ENCODE measurements around the gene LAMTOR3.
"Not testable (repeated sequence)": the region's sequence is repeated elsewhere in the genome, so short reads cannot be mapped to it uniquely, and the experiment has no call there.

The LAMTOR3 gene

GRCh38 chr4:99838927-99839326, 55.3 kb downstream of the LAMTOR3 start:
- Histone ChIP-seq H3K27ac (ENCODE audit: insufficient read depth, low read length, poor library complexity, severe bottlenecking) (no peak overlapping the region), H3K36me3 (ENCODE audit: control insufficient read depth, insufficient read depth, low read length) (peaks cover 37% of the 10 kb centered on the region), H3K27me3 (replicated peaks; ENCODE audit: control insufficient read depth, insufficient read depth, low read length, poor library complexity, severe bottlenecking) (no peaks in the 10 kb centered on the region), H3K9me3 (ENCODE audit: control insufficient read depth, low read length) (no peaks in the 10 kb centered on the region), H3K4me3 (ENCODE audit: insufficient read depth, low read depth, low read length, poor library complexity, severe bottlenecking) (no peak overlapping the region), H3K4me1 (ENCODE audit: control insufficient read depth, insufficient read depth, low read length, poor library complexity, severe bottlenecking) (no peaks in the 10 kb centered on the region)
- DNase-seq, result no peak

GRCh38 chr4:99835942-99836341, 58.3 kb downstream of the LAMTOR3 start:
- H3K9me3 ChIP-seq (ENCODE audit: control insufficient read depth, low read length), result no peaks in the 10 kb centered on the region
- no peak for DNase-seq
- H3K36me3 ChIP-seq (ENCODE audit: control insufficient read depth, insufficient read depth, low read length), result peaks cover 30% of the 10 kb centered on the region
- H3K4me1 ChIP-seq (ENCODE audit: control insufficient read depth, insufficient read depth, low read length, poor library complexity, severe bottlenecking), result no peaks in the 10 kb centered on the region
- no peaks in the 10 kb centered on the region for H3K27me3 ChIP-seq (replicated peaks; ENCODE audit: control insufficient read depth, insufficient read depth, low read length, poor library complexity, severe bottlenecking)
- H3K4me3 ChIP-seq (ENCODE audit: insufficient read depth, low read depth, low read length, poor library complexity, severe bottlenecking), result no peak overlapping the region
- no peak overlapping the region for H3K27ac ChIP-seq (ENCODE audit: insufficient read depth, low read length, poor library complexity, severe bottlenecking)

- DNase-seq, result no peak
- Histone ChIP-seq H3K4me1 (ENCODE audit: control insufficient read depth, insufficient read depth, low read length, poor library complexity, severe bottlenecking) (no peaks in the 10 kb centered on the region), H3K36me3 (ENCODE audit: control insufficient read depth, insufficient read depth, low read length) (peaks cover 30% of the 10 kb centered on the region), H3K27me3 (replicated peaks; ENCODE audit: control insufficient read depth, insufficient read depth, low read length, poor library complexity, severe bottlenecking) (no peaks in the 10 kb centered on the region), H3K27ac (ENCODE audit: insufficient read depth, low read length, poor library complexity, severe bottlenecking) (no peak overlapping the region), H3K9me3 (ENCODE audit: control insufficient read depth, low read length) (no peaks in the 10 kb centered on the region), H3K4me3 (ENCODE audit: insufficient read depth, low read depth, low read length, poor library complexity, severe bottlenecking) (no peak overlapping the region)
Observed at GRCh38 chr4:99834569-99834968, 59.7 kb downstream of the LAMTOR3 start.

DNA sequence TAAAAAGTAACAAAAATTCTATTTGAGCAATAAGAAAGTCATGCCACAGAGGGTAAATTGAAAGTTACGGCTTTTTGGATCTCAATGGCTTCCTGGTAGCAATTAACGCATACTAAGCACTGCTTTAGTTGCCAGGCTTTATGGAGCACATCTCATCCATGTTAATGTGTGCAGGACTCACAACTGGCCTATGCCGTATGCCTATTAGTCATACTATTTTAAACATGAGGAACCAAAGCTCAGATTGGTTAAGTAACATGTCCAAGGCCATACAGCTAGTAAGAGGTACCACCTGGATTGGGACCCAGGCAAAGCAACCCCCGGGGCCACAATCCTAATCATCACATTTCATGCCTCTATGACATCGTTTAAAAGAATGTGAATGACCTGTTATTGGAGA, 60.5 kb downstream of the LAMTOR3 start:
- H3K9me3 ChIP-seq (ENCODE audit: control insufficient read depth, low read length), result no peaks in the 10 kb centered on the region
- no peak overlapping the region for H3K4me3 ChIP-seq (ENCODE audit: insufficient read depth, low read depth, low read length, poor library complexity, severe bottlenecking)
- no peak overlapping the region for H3K27ac ChIP-seq (ENCODE audit: insufficient read depth, low read length, poor library complexity, severe bottlenecking)
- H3K36me3 ChIP-seq (ENCODE audit: control insufficient read depth, insufficient read depth, low read length), result peaks cover 30% of the 10 kb centered on the region
- no peaks in the 10 kb centered on the region for H3K27me3 ChIP-seq (replicated peaks; ENCODE audit: control insufficient read depth, insufficient read depth, low read length, poor library complexity, severe bottlenecking)
- no peak for DNase-seq
- no peaks in the 10 kb centered on the region for H3K4me1 ChIP-seq (ENCODE audit: control insufficient read depth, insufficient read depth, low read length, poor library complexity, severe bottlenecking)

- no peaks in the 10 kb centered on the region for H3K9me3 ChIP-seq (ENCODE audit: control insufficient read depth, low read length)
- H3K36me3 ChIP-seq (ENCODE audit: control insufficient read depth, insufficient read depth, low read length), result peaks cover 28% of the 10 kb centered on the region
- H3K4me1 ChIP-seq (ENCODE audit: control insufficient read depth, insufficient read depth, low read length, poor library complexity, severe bottlenecking), result no peaks in the 10 kb centered on the region
- H3K27me3 ChIP-seq (replicated peaks; ENCODE audit: control insufficient read depth, insufficient read depth, low read length, poor library complexity, severe bottlenecking), result no peaks in the 10 kb centered on the region
- no peak overlapping the region for H3K4me3 ChIP-seq (ENCODE audit: insufficient read depth, low read depth, low read length, poor library complexity, severe bottlenecking)
- no peak for DNase-seq
- no peak overlapping the region for H3K27ac ChIP-seq (ENCODE audit: insufficient read depth, low read length, poor library complexity, severe bottlenecking)
Observed at GRCh38 chr4:99832758-99833157, 61.5 kb downstream of the LAMTOR3 start.

DNA sequence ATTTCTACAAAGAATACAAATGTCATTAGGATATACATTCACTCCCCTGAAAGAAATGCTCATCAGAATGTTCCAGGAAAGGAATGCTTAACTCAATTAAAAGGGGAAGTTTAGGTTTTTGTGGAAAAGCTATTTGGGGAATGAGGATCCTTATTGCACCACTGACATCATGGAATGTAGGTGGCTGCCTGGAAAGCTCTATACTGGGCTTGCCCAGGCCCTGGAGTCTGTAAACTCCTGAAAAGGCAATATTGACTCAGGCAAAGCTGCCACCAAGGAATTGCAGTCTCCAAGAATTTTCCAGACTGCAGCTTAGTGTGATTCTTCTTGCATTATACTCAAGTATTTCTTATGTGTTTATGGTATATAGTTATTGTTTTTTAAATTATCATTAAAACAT, 61.9 kb downstream of the LAMTOR3 start:
- no peak overlapping the region for H3K27ac ChIP-seq (ENCODE audit: insufficient read depth, low read length, poor library complexity, severe bottlenecking)
- no peaks in the 10 kb centered on the region for H3K9me3 ChIP-seq (ENCODE audit: control insufficient read depth, low read length)
- no peak overlapping the region for H3K4me3 ChIP-seq (ENCODE audit: insufficient read depth, low read depth, low read length, poor library complexity, severe bottlenecking)
- H3K4me1 ChIP-seq (ENCODE audit: control insufficient read depth, insufficient read depth, low read length, poor library complexity, severe bottlenecking), result no peaks in the 10 kb centered on the region
- DNase-seq, result no peak
- peaks cover 24% of the 10 kb centered on the region for H3K36me3 ChIP-seq (ENCODE audit: control insufficient read depth, insufficient read depth, low read length)
- H3K27me3 ChIP-seq (replicated peaks; ENCODE audit: control insufficient read depth, insufficient read depth, low read length, poor library complexity, severe bottlenecking), result no peaks in the 10 kb centered on the region

DNA sequence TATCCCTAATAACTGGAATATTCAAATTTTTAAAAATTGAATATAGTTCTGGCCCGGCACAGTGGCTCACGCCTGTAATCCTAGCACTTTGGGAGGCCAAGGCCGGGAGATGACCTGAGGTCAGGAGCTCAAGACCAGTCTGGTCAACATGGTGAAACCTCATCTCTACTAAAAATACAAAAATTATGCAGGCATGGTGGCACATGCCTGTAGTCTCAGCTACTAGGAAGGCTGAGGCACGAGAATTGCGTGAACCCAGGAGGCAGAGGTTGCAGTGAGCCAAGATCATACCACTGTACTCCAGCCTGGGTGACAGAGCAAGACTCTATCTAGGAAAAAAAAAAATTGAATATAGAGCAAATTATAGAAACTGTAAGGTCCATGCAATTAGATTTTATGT, 64.2 kb downstream of the LAMTOR3 start:
- not testable (repeated sequence) for H3K27me3 ChIP-seq (replicated peaks; ENCODE audit: control insufficient read depth, insufficient read depth, low read length, poor library complexity, severe bottlenecking); DNase-seq; H3K9me3 ChIP-seq (ENCODE audit: control insufficient read depth, low read length); H3K36me3 ChIP-seq (ENCODE audit: control insufficient read depth, insufficient read depth, low read length); H3K27ac ChIP-seq (ENCODE audit: insufficient read depth, low read length, poor library complexity, severe bottlenecking); H3K4me3 ChIP-seq (ENCODE audit: insufficient read depth, low read depth, low read length, poor library complexity, severe bottlenecking); H3K4me1 ChIP-seq (ENCODE audit: control insufficient read depth, insufficient read depth, low read length, poor library complexity, severe bottlenecking)

- no peaks in the 10 kb centered on the region for H3K27me3 ChIP-seq (replicated peaks; ENCODE audit: control insufficient read depth, insufficient read depth, low read length, poor library complexity, severe bottlenecking)
- H3K9me3 ChIP-seq (ENCODE audit: control insufficient read depth, low read length), result no peaks in the 10 kb centered on the region
- no peak overlapping the region for H3K4me3 ChIP-seq (ENCODE audit: insufficient read depth, low read depth, low read length, poor library complexity, severe bottlenecking)
- DNase-seq, result no peak
- peaks cover 6% of the 10 kb centered on the region for H3K36me3 ChIP-seq (ENCODE audit: control insufficient read depth, insufficient read depth, low read length)
- no peak overlapping the region for H3K27ac ChIP-seq (ENCODE audit: insufficient read depth, low read length, poor library complexity, severe bottlenecking)
- no peaks in the 10 kb centered on the region for H3K4me1 ChIP-seq (ENCODE audit: control insufficient read depth, insufficient read depth, low read length, poor library complexity, severe bottlenecking)
Observed at GRCh38 chr4:99828477-99828876, 65.8 kb downstream of the LAMTOR3 start.
